ENCODE data around the gene HDAC4.

HDAC4 gene

GRCh38 chr2:239236043-239236807, 164.6 kb downstream of the HDAC4 start:
- intact Hi-C loops (cut with DNase I) = no loop called here
- DNase-seq = peak in 5 of 10 donors; percentile 31 to 92 (median 82)

- peak in 3 of 10 donors; percentile 26 to 71 (median 66) for DNase-seq
- intact Hi-C loops (cut with DNase I) = no loop called here
These were observed 165.5 kb downstream of the HDAC4 start for GRCh38 chr2:239235311-239235710.

GRCh38 chr2:239234191-239235175, 166.3 kb downstream of the HDAC4 start:
- DNase-seq = peak in 3 of 10 donors; percentile 46 to 62 (median 56)
- intact Hi-C loops (cut with DNase I) = no loop called here

GRCh38 chr2:239233576-239233975, 167.2 kb downstream of the HDAC4 start:
- DNase-seq = peak in 1 of 10 donors; percentile 29

GRCh38 chr2:239232195-239232578, 168.6 kb downstream of the HDAC4 start:
- DNase-seq = no peak
- intact Hi-C loops (cut with DNase I) = no loop called here

More at GRCh38 chr2:239233576-239233975, 167.2 kb downstream of the HDAC4 start:
- intact Hi-C loops (cut with DNase I) = no loop called here

- intact Hi-C loops (cut with DNase I) = no loop called here
- DNase-seq = peak in 2 of 10 donors; percentile 9 to 45
These were observed 169.3 kb downstream of the HDAC4 start for GRCh38 chr2:239231231-239232194.

- intact Hi-C loops (cut with DNase I) = no loop called here
- DNase-seq = peak in 2 of 10 donors; percentile 24 to 77
These were observed 170.3 kb downstream of the HDAC4 start for GRCh38 chr2:239230318-239231052.

- DNase-seq = no peak
- intact Hi-C loops (cut with DNase I) = no loop called here
These were observed 171.1 kb downstream of the HDAC4 start for GRCh38 chr2:239229545-239230279.

- intact Hi-C loops (cut with DNase I) = no loop called here
- DNase-seq = peak in 2 of 10 donors; percentile 58 to 73
These were observed 173.0 kb downstream of the HDAC4 start for GRCh38 chr2:239227661-239228371.

- intact Hi-C loops (cut with DNase I) = no loop called here
- DNase-seq = peak in 2 of 10 donors; percentile 48 to 69
These were observed 173.9 kb downstream of the HDAC4 start for GRCh38 chr2:239226677-239227581.

GRCh38 chr2:239225871-239226561, 174.8 kb downstream of the HDAC4 start:
- intact Hi-C loops (cut with DNase I) = no loop called here
- peak in 2 of 10 donors; percentile 46 to 56 for DNase-seq

- intact Hi-C loops (cut with DNase I) = no loop called here
- DNase-seq = peak in 2 of 10 donors; percentile 11 to 64
These were observed 175.4 kb downstream of the HDAC4 start for GRCh38 chr2:239225371-239225851.

- no peak for DNase-seq
- intact Hi-C loops (cut with DNase I) = no loop called here
These were observed 175.9 kb downstream of the HDAC4 start for GRCh38 chr2:239224955-239225354.

- intact Hi-C loops (cut with DNase I) = no loop called here
- DNase-seq = peak in 3 of 10 donors; percentile 26 to 81 (median 40)
These were observed 176.6 kb downstream of the HDAC4 start for GRCh38 chr2:239224199-239224570.

- peak; percentile 55 to 96 (median 76) for DNase-seq
- intact Hi-C loops (cut with DNase I) = no loop called here
These were observed 177.3 kb downstream of the HDAC4 start for GRCh38 chr2:239223310-239224198.
